Loucy (cell line): Measurements from ENCODE around the gene RHBDD3.

Source experiments
- H2AFZ ChIP-seq: fragments of 200-600 bp; sonication (generic); 2 replicates; pipeline ENCODE4 v1.6.0; 2016; ENCODE audit warnings: antibody characterized with exemption, mild to moderate bottlenecking, low read length, moderate library complexity
- H3F3A ChIP-seq: fragments of 200-600 bp; 2 replicates; pipeline ENCODE4 v1.6.0; 2016; ENCODE audit warnings: antibody characterized with exemption, low read depth, mild to moderate bottlenecking
- H3K27me3 ChIP-seq: fragments of 200-600 bp; sonication (generic); 2 replicates; pipeline ENCODE4 v1.6.1; 2014; ENCODE audit warnings: low read length, mild to moderate bottlenecking; ENCODE audit not compliant: insufficient read depth, poor library complexity, severe bottlenecking
- H3K36me3 ChIP-seq: fragments of 200-600 bp; sonication (generic); 2 replicates; pipeline ENCODE4 v1.6.1; 2016; ENCODE audit warnings: low read length; ENCODE audit not compliant: insufficient read depth
- H3K4me1 ChIP-seq: fragments of 200-600 bp; sonication (generic); 2 replicates; pipeline ENCODE4 v1.5.1; 2014; ENCODE audit warnings: low read length, mild to moderate bottlenecking; ENCODE audit not compliant: insufficient read depth, poor library complexity, severe bottlenecking
- H3K4me2 ChIP-seq: fragments of 200-600 bp; sonication (generic); 2 replicates; pipeline ENCODE4 v1.6.0; 2014; ENCODE audit warnings: antibody characterized with exemption, low read length, low read depth, mild to moderate bottlenecking; ENCODE audit not compliant: poor library complexity, severe bottlenecking
- H3K4me3 ChIP-seq: fragments of 200-600 bp; sonication (generic); 2 replicates; pipeline ENCODE4 v1.5.1; 2014; ENCODE audit warnings: low read length, mild to moderate bottlenecking, mixed read lengths; ENCODE audit not compliant: poor library complexity, severe bottlenecking
- H3K79me2 ChIP-seq: fragments of 200-600 bp; sonication (generic); 2 replicates; pipeline ENCODE4 v1.6.1; 2014; ENCODE audit warnings: low read length; ENCODE audit not compliant: insufficient read depth
- H3K9ac ChIP-seq: fragments of 200-600 bp; sonication (generic); 2 replicates; pipeline ENCODE4 v1.6.0; 2014; ENCODE audit warnings: mild to moderate bottlenecking, low read depth, low read length, moderate library complexity; ENCODE audit not compliant: poor library complexity, severe bottlenecking
- H3K9me2 ChIP-seq: fragments of 200-600 bp; sonication (generic); replicated peaks from 2 replicates; pipeline ENCODE4 v1.6.1; 2016; ENCODE audit warnings: low read depth, low read length, mixed read lengths
- H3K9me3 ChIP-seq: fragments of 200-600 bp; sonication (generic); 2 replicates; pipeline ENCODE4 v1.6.1; 2014; ENCODE audit warnings: mild to moderate bottlenecking, antibody characterized with exemption, low read length, low read depth; ENCODE audit not compliant: insufficient read depth
- H4K20me1 ChIP-seq: fragments of 200-600 bp; sonication (generic); 2 replicates; pipeline ENCODE4 v1.6.0; 2014; ENCODE audit warnings: antibody characterized with exemption, low read length, mild to moderate bottlenecking; ENCODE audit not compliant: insufficient read depth, poor library complexity, severe bottlenecking
- EZH2phosphoT487 ChIP-seq: fragments of 200-600 bp; IDR thresholded peaks from 2 replicates; pipeline ENCODE4 v1.6.1; 2018; ENCODE audit warnings: antibody characterized with exemption, mild to moderate bottlenecking, moderate library complexity, borderline replicate concordance
- TF ChIP-seq, protein P1 (sequence below): fragments of 200-600 bp; sonication (generic); conservative IDR thresholded peaks from 2 replicates; pipeline ENCODE4 v1.5.1; 2014; ENCODE audit warnings: mild to moderate bottlenecking, antibody characterized with exemption, low read length

Gene RHBDD3

DNA sequence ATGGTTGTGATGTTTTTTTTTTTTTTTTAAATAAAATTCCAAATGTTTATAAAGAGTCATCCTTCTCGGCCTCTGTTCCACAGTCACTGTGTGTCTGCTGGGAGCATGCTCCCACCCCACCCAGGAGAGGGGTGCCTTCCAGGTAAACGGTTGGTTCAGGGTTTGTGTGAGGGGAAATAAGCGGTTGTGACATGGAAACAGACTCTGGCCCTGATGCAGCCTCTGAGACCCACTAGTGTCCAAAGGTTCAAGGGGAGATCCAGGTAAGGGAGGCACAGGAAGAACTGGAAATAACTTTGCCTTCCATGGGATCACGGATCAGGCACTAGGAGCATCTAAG lies 32.7 kb upstream of the RHBDD3 start:
- H3K9ac ChIP-seq: no peak overlapping the region
- H3K4me1 ChIP-seq: no peaks in the 10 kb centered on the region
- no peak overlapping the region for H2AFZ ChIP-seq
- TF ChIP-seq, protein P1, sequence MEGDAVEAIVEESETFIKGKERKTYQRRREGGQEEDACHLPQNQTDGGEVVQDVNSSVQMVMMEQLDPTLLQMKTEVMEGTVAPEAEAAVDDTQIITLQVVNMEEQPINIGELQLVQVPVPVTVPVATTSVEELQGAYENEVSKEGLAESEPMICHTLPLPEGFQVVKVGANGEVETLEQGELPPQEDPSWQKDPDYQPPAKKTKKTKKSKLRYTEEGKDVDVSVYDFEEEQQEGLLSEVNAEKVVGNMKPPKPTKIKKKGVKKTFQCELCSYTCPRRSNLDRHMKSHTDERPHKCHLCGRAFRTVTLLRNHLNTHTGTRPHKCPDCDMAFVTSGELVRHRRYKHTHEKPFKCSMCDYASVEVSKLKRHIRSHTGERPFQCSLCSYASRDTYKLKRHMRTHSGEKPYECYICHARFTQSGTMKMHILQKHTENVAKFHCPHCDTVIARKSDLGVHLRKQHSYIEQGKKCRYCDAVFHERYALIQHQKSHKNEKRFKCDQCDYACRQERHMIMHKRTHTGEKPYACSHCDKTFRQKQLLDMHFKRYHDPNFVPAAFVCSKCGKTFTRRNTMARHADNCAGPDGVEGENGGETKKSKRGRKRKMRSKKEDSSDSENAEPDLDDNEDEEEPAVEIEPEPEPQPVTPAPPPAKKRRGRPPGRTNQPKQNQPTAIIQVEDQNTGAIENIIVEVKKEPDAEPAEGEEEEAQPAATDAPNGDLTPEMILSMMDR: no peak
- no peak for TF ChIP-seq EZH2phosphoT487
- peaks cover 57% of the 10 kb centered on the region for H3K36me3 ChIP-seq
- H3K4me3 ChIP-seq: no peak overlapping the region
- no peaks in the 10 kb centered on the region for H3K79me2 ChIP-seq
- no peaks in the 10 kb centered on the region for H3K27me3 ChIP-seq
- H4K20me1 ChIP-seq: peaks cover 3% of the 10 kb centered on the region
- peaks cover 16% of the 10 kb centered on the region for H3F3A ChIP-seq
- H3K9me3 ChIP-seq: no peaks in the 10 kb centered on the region
- H3K9me2 ChIP-seq: no peaks in the 10 kb centered on the region
- no peak overlapping the region for H3K4me2 ChIP-seq

DNA sequence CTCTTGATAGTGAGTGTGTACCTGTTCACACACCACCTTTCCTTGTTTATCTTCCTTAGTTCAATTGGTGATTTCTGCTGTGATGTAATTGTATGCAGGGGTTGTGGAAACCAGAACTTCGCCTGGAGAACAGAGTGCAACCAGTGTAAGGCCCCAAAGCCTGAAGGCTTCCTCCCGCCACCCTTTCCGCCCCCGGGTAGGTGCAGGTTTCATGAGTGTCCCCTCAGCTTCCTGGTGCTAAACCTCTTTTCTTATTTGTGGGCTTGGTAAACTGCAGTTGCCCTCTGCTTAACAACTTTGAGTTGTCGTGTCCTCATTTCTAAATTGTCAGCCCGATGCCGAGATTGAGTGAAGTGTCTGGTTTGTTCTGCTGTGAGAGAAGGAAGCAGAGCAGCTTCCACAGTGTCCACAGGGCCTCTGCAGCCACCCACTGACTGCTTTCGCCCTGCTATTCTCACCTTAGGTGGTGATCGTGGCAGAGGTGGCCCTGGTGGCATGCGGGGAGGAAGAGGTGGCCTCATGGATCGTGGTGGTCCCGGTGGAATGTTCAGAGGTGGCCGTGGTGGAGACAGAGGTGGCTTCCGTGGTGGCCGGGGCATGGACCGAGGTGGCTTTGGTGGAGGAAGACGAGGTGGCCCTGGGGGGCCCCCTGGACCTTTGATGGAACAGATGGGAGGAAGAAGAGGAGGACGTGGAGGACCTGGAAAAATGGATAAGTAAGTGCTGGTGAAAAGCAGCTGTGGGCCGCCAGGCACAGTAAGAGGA lies 31.5 kb upstream of the RHBDD3 start:
- peaks cover 68% of the 10 kb centered on the region for H3K36me3 ChIP-seq
- H3F3A ChIP-seq: peaks cover 16% of the 10 kb centered on the region
- no peaks in the 10 kb centered on the region for H3K4me1 ChIP-seq
- H3K27me3 ChIP-seq: no peaks in the 10 kb centered on the region
- no peaks in the 10 kb centered on the region for H3K9me3 ChIP-seq
- no peak overlapping the region for H3K9ac ChIP-seq
- H3K4me2 ChIP-seq: no peak overlapping the region
- no peak overlapping the region for H2AFZ ChIP-seq
- TF ChIP-seq, protein P1: no peak
- TF ChIP-seq EZH2phosphoT487: no peak
- no peaks in the 10 kb centered on the region for H3K79me2 ChIP-seq
- H3K9me2 ChIP-seq: no peaks in the 10 kb centered on the region
- peaks cover 3% of the 10 kb centered on the region for H4K20me1 ChIP-seq
- H3K4me3 ChIP-seq: no peak overlapping the region

DNA sequence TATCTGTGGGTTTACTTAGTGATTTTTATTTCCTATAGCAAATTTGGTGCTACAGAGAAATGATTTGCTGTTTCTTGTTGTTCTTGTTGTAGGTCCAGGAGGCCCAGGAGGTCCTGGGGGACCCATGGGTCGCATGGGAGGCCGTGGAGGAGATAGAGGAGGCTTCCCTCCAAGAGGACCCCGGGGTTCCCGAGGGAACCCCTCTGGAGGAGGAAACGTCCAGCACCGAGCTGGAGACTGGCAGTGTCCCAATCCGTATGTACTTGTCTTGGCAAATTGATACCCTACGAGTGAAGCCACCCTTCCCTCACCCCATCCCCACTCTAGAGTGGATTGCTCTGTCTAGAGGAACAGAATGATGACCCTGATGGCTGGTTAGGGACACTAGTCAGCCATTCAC lies 30.9 kb upstream of the RHBDD3 start:
- no peaks in the 10 kb centered on the region for H3K27me3 ChIP-seq
- no peak overlapping the region for H2AFZ ChIP-seq
- H3K4me1 ChIP-seq: no peaks in the 10 kb centered on the region
- H3K4me2 ChIP-seq: no peak overlapping the region
- peaks cover 16% of the 10 kb centered on the region for H3F3A ChIP-seq
- no peak overlapping the region for H3K4me3 ChIP-seq
- TF ChIP-seq EZH2phosphoT487: no peak
- TF ChIP-seq, protein P1: no peak
- peaks cover 75% of the 10 kb centered on the region for H3K36me3 ChIP-seq
- H3K9me3 ChIP-seq: no peaks in the 10 kb centered on the region
- H3K79me2 ChIP-seq: peaks cover 4% of the 10 kb centered on the region; the same call in 1 of the 2 replicates
- no peak overlapping the region for H3K9ac ChIP-seq
- H4K20me1 ChIP-seq: peaks cover 7% of the 10 kb centered on the region
- no peaks in the 10 kb centered on the region for H3K9me2 ChIP-seq
